ENCODE measurements around the gene MAMSTR. TPM values are rescaled to one million over a fixed set of nuclear protein-coding genes. Genes with fewer than 3 reads are reported as not detected.

The MAMSTR gene
- total RNA-seq, 1 experiment from 2014 or later: 0.18 TPM

GRCh38 chr19:48741129-48741999 is 21.8 kb upstream of the MAMSTR start:
- ATAC-seq (no peak), DNase-seq (no peak)
- ChIA-PET CTCF (no interaction called here), POLR2A (ENCODE audit: unreplicated experiment) (no interaction called here)
- Histone ChIP-seq H3K4me1 (ENCODE audit: insufficient read depth, low read length) (no peaks in the 10 kb centered on the region; the same call in 1 of the 2 replicates), H3K4me2 (ENCODE audit: low read length) (no peak overlapping the region), H3K79me2 (ENCODE audit: low read length) (no peaks in the 10 kb centered on the region), H3K9me3 (ENCODE audit: low read length) (no peaks in the 10 kb centered on the region), H3K36me3 (ENCODE audit: low read depth, low read length) (no peaks in the 10 kb centered on the region), H3K27ac (ENCODE audit: low read length) (no peak overlapping the region), H3K4me3 (ENCODE audit: low read length) (no peak overlapping the region), H4K20me1 (ENCODE audit: low read length) (no peaks in the 10 kb centered on the region), H3K9me2 (replicated peaks; ENCODE audit: low read length) (no peaks in the 10 kb centered on the region), H3K9ac (ENCODE audit: low read length) (no peak overlapping the region), H2AFZ (ENCODE audit: low read length) (no peak overlapping the region), H3F3A (ENCODE audit: low read length, unreplicated experiment) (no peaks in the 10 kb centered on the region), H3K27me3 (ENCODE audit: low read length) (no peaks in the 10 kb centered on the region)
- TF ChIP-seq EZH2 (IDR thresholded peaks at IDR 0.05; ENCODE audit: low read length, unreplicated experiment): no peak
- no peak for TF ChIP-seq CTCF (conservative IDR thresholded peaks at IDR 0.05; ENCODE audit: low read depth, low read length)
- no peak for TF ChIP-seq EZH2phosphoT487 (IDR thresholded peaks at IDR 0.05; ENCODE audit: borderline replicate concordance, low read length)
- intact Hi-C loops (cut with micrococcal nuclease): no loop called here
- BruUV-seq (replicated peaks): no TSS peak

GRCh38 chr19:48740164-48740972 is 20.8 kb upstream of the MAMSTR start, which contains the start of gene RASIP1:
TSS of gene RASIP1 (minus strand) at chr19:48740610. CDS start at chr19:48740282, 328 bp downstream.
- no peak within 1 kb of the TSS for H3K9ac ChIP-seq (ENCODE audit: low read length)

More at GRCh38 chr19:48740164-48740972, 20.8 kb upstream of the MAMSTR start, which contains the start of gene RASIP1:
- ATAC-seq (no peak), DNase-seq (no peak)
- no peak within 1 kb of the TSS for H3K27ac ChIP-seq (ENCODE audit: low read length)
- H3F3A ChIP-seq (ENCODE audit: low read length, unreplicated experiment): no peaks in the 10 kb centered on the region
- no peak within 1 kb of the TSS for H3K4me3 ChIP-seq (ENCODE audit: low read length)
- H3K9me3 ChIP-seq (ENCODE audit: low read length): no peaks in the 10 kb centered on the region
- POLR2A ChIA-PET (ENCODE audit: unreplicated experiment): no interaction called here
- no peaks in the 10 kb centered on the region for H4K20me1 ChIP-seq (ENCODE audit: low read length)
- H3K79me2 ChIP-seq (ENCODE audit: low read length): no peaks in the 10 kb centered on the region
- intact Hi-C loops (cut with micrococcal nuclease): no loop called here
- H3K9me2 ChIP-seq (replicated peaks; ENCODE audit: low read length): no peaks in the 10 kb centered on the region
- H2AFZ ChIP-seq (ENCODE audit: low read length): no peak within 1 kb of the TSS
- H3K27me3 ChIP-seq (ENCODE audit: low read length): no peaks in the 10 kb centered on the region
- TF ChIP-seq CTCF (conservative IDR thresholded peaks at IDR 0.05; ENCODE audit: low read depth, low read length): no peak
- no peak for TF ChIP-seq EZH2 (IDR thresholded peaks at IDR 0.05; ENCODE audit: low read length, unreplicated experiment)
- no peak for TF ChIP-seq EZH2phosphoT487 (IDR thresholded peaks at IDR 0.05; ENCODE audit: borderline replicate concordance, low read length)
- no peaks in the 10 kb centered on the region for H3K36me3 ChIP-seq (ENCODE audit: low read depth, low read length)
- CTCF ChIA-PET: no interaction called here
- no TSS peak for BruUV-seq (replicated peaks)
- no peak within 1 kb of the TSS for H3K4me2 ChIP-seq (ENCODE audit: low read length)
- H3K4me1 ChIP-seq (ENCODE audit: insufficient read depth, low read length): no peaks in the 10 kb centered on the region; the same call in 1 of the 2 replicates

Data from PC-3 (cell line).